WTC11 (cell line): ENCODE measurements around the gene GRK1. TPM values are rescaled to one million over a fixed set of nuclear protein-coding genes. Genes with fewer than 3 reads are reported as not detected.

ENCODE experiments used
- ATAC-seq: fragments of 200-7000 bp; cut with Tn5 transposase; 2 replicates; pipeline ENCODE4 v1.10.0; 2021; ENCODE audit warnings: mild to moderate bottlenecking, moderate library complexity
- CTCF ChIA-PET: fragments of 300-600 bp; sonication (Branson Sonifier 250); formaldehyde crosslinking; loops from one replicate; lab custom pipeline; 2021; ENCODE audit warnings: antibody characterized with exemption; lab: Charles Lee
- POLR2A ChIA-PET: fragments of 350-600 bp; sonication (Branson Sonifier 250); formaldehyde crosslinking; loops from one replicate; lab custom pipeline; 2021; ENCODE audit warnings: antibody characterized with exemption; lab: Charles Lee
- DNase-seq: peaks from one replicate; pipeline ENCODE4 v3.0.0; 2021; ENCODE audit warnings: low spot score
- H3K27ac Mint-ChIP-seq: 2 replicates; pipeline ENCODE4 v1.8.0; 2021; ENCODE audit warnings: mixed read lengths
- H3K27me3 Mint-ChIP-seq: 2 replicates; pipeline ENCODE4 v1.8.0; 2021; ENCODE audit warnings: low read depth, mild to moderate bottlenecking, moderate library complexity, mixed read lengths
- H3K36me3 Mint-ChIP-seq: 2 replicates; pipeline ENCODE4 v1.8.0; 2021; ENCODE audit warnings: mixed read lengths
- H3K4me1 Mint-ChIP-seq: 2 replicates; pipeline ENCODE4 v1.8.0; 2022; ENCODE audit warnings: mixed read lengths
- H3K4me3 Mint-ChIP-seq: 2 replicates; pipeline ENCODE4 v1.8.0; 2021; ENCODE audit warnings: mild to moderate bottlenecking, moderate library complexity, mixed read lengths
- H3K9me3 Mint-ChIP-seq: 2 replicates; pipeline ENCODE4 v1.8.0; 2021; ENCODE audit warnings: mixed read lengths
- CBFB ChIP-seq: sonication (generic); formaldehyde crosslinking; IDR thresholded peaks from 2 replicates; pipeline ENCODE4 v1.8.1; 2022; ENCODE audit warnings: mild to moderate bottlenecking, low read depth, missing genetic modification reagents
- CREB1 ChIP-seq: sonication (generic); formaldehyde crosslinking; IDR thresholded peaks from 2 replicates; pipeline ENCODE4 v1.8.0; 2023; ENCODE audit warnings: mild to moderate bottlenecking, missing genetic modification reagents
- CREM ChIP-seq: sonication (generic); formaldehyde crosslinking; IDR thresholded peaks from 2 replicates; pipeline ENCODE4 v1.8.1; 2022; ENCODE audit warnings: mild to moderate bottlenecking, missing genetic modification reagents, moderate library complexity
- ELF4 ChIP-seq: sonication (generic); formaldehyde crosslinking; IDR thresholded peaks from 2 replicates; pipeline ENCODE4 v1.8.1; 2022; ENCODE audit warnings: low read depth, mild to moderate bottlenecking, moderate library complexity, missing genetic modification reagents
- FOXJ3 ChIP-seq: sonication (generic); formaldehyde crosslinking; IDR thresholded peaks from 2 replicates; pipeline ENCODE4 v1.9.0; 2021; ENCODE audit warnings: missing genetic modification reagents, mild to moderate bottlenecking, borderline replicate concordance
- GRHL2 ChIP-seq: fragments of 250-450 bp; sonication (Bioruptor Pico); IDR thresholded peaks from 2 replicates; pipeline ENCODE4 v1.8.0; 2022; ENCODE audit warnings: mild to moderate bottlenecking, moderate library complexity; ENCODE audit not compliant: insufficient replicate concordance, severe bottlenecking
- JUN ChIP-seq: sonication (generic); formaldehyde crosslinking; IDR thresholded peaks from 2 replicates; pipeline ENCODE4 v1.8.0; 2023; ENCODE audit warnings: mild to moderate bottlenecking, missing genetic modification reagents
- NFATC4 ChIP-seq: fragments of 250-450 bp; sonication (Bioruptor Pico); IDR thresholded peaks from 2 replicates; pipeline ENCODE4 v1.9.0; 2021; ENCODE audit warnings: mild to moderate bottlenecking
- OVOL2 ChIP-seq: fragments of 250-450 bp; sonication (Bioruptor Pico); IDR thresholded peaks from 2 replicates; pipeline ENCODE4 v1.9.0; 2021; ENCODE audit warnings: mild to moderate bottlenecking, borderline replicate concordance
- PRRX2 ChIP-seq: fragments of 250-450 bp; sonication (Bioruptor Pico); IDR thresholded peaks from 2 replicates; pipeline ENCODE4 v1.8.0; 2021; ENCODE audit warnings: mild to moderate bottlenecking
- RORB ChIP-seq: fragments of 250-450 bp; sonication (Bioruptor Pico); IDR thresholded peaks from 2 replicates; pipeline ENCODE4 v1.9.0; 2021; ENCODE audit warnings: mild to moderate bottlenecking
- SMAD3 ChIP-seq: sonication (generic); formaldehyde crosslinking; IDR thresholded peaks from 2 replicates; pipeline ENCODE4 v1.8.0; 2022; ENCODE audit warnings: missing genetic modification reagents, mild to moderate bottlenecking, borderline replicate concordance
- SMAD4 ChIP-seq: sonication (generic); formaldehyde crosslinking; IDR thresholded peaks from 2 replicates; pipeline ENCODE4 v1.8.0; 2022; ENCODE audit warnings: mild to moderate bottlenecking, missing genetic modification reagents
- SOX15 ChIP-seq: fragments of 250-450 bp; sonication (Bioruptor Pico); IDR thresholded peaks from 2 replicates; pipeline ENCODE4 v1.9.0; 2021; ENCODE audit warnings: mild to moderate bottlenecking
- SP1 ChIP-seq: sonication (generic); formaldehyde crosslinking; conservative IDR thresholded peaks from 2 replicates; pipeline ENCODE4 v1.8.1; 2022; ENCODE audit warnings: missing genetic modification reagents
- TEAD1 ChIP-seq: sonication (generic); formaldehyde crosslinking; IDR thresholded peaks from 2 replicates; pipeline ENCODE4 v1.8.0; 2022; ENCODE audit warnings: mild to moderate bottlenecking, missing genetic modification reagents
- ZBTB21 ChIP-seq: sonication (generic); formaldehyde crosslinking; IDR thresholded peaks from 2 replicates; pipeline ENCODE4 v1.8.1; 2023; ENCODE audit warnings: mild to moderate bottlenecking, missing genetic modification reagents, borderline replicate concordance
- ZNF121 ChIP-seq: sonication (generic); formaldehyde crosslinking; IDR thresholded peaks from 2 replicates; pipeline ENCODE4 v1.8.0; 2023; ENCODE audit warnings: missing genetic modification reagents
- ZNF263 ChIP-seq: sonication (generic); formaldehyde crosslinking; IDR thresholded peaks from 2 replicates; pipeline ENCODE4 v1.8.1; 2022; ENCODE audit warnings: low read depth, mild to moderate bottlenecking, moderate library complexity, missing genetic modification reagents
- total RNA-seq: library from RNA; stranded (reverse); gene quantifications from 3 replicates; pipeline ENCODE4 v1.2.3, GENCODE V29; 2021
- TF ChIP-seq, protein P1 (sequence below): fragments of 200-600 bp; IDR thresholded peaks from 2 replicates; pipeline ENCODE4 v1.8.0; 2022; ENCODE audit warnings: antibody characterized with exemption
- TF ChIP-seq, protein P2 (sequence below): sonication (generic); formaldehyde crosslinking; IDR thresholded peaks from 2 replicates; pipeline ENCODE4 v1.8.1; 2022; ENCODE audit warnings: missing genetic modification reagents, borderline replicate concordance
- TF ChIP-seq, protein P3 (sequence below): sonication (generic); formaldehyde crosslinking; IDR thresholded peaks from 2 replicates; pipeline ENCODE4 v1.8.1; 2023; ENCODE audit warnings: mild to moderate bottlenecking, missing genetic modification reagents
- TF ChIP-seq, protein P4 (sequence below): fragments of 250-450 bp; sonication (Bioruptor Pico); IDR thresholded peaks from 2 replicates; pipeline ENCODE4 v1.9.0; 2021; ENCODE audit warnings: mild to moderate bottlenecking
- TF ChIP-seq, protein P5 (sequence below): sonication (generic); formaldehyde crosslinking; IDR thresholded peaks from 2 replicates; pipeline ENCODE4 v1.8.0; 2023; ENCODE audit warnings: missing genetic modification reagents, mild to moderate bottlenecking, borderline replicate concordance
- TF ChIP-seq, protein P6 (sequence below): sonication (generic); formaldehyde crosslinking; IDR thresholded peaks from 2 replicates; pipeline ENCODE4 v1.8.0; 2022; ENCODE audit warnings: mild to moderate bottlenecking, missing genetic modification reagents
- TF ChIP-seq, protein P7 (sequence below): fragments of 250-450 bp; sonication (Bioruptor Pico); IDR thresholded peaks from 2 replicates; pipeline ENCODE4 v1.8.0; 2021; ENCODE audit warnings: mild to moderate bottlenecking

The GRK1 gene
- total RNA-seq, 1 experiment from 2014 or later = 0.17 TPM

DNA sequence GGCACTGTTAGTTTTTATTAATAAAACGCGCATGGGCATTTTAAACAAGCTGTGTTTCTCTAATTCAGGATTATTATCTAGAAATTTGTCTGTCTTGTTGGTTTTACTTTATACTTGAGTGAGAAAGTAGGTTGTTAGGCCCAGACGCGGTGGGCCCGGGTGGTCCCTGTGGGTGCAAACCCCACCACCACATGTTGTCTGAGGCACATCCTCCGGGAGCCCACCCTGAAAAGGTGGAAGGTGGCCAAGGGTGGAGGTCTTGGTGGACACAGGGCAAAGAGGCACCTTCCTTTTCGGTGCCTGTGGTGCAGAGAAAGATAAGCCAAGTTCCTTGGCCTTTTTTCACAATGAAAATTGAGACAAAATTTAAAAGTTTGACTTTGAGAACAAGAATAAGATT lies 25.6 kb upstream of the GRK1 start (continued):
- TF ChIP-seq ZNF263 = no peak
- no peak for TF ChIP-seq PRRX2
- TF ChIP-seq, protein P1, sequence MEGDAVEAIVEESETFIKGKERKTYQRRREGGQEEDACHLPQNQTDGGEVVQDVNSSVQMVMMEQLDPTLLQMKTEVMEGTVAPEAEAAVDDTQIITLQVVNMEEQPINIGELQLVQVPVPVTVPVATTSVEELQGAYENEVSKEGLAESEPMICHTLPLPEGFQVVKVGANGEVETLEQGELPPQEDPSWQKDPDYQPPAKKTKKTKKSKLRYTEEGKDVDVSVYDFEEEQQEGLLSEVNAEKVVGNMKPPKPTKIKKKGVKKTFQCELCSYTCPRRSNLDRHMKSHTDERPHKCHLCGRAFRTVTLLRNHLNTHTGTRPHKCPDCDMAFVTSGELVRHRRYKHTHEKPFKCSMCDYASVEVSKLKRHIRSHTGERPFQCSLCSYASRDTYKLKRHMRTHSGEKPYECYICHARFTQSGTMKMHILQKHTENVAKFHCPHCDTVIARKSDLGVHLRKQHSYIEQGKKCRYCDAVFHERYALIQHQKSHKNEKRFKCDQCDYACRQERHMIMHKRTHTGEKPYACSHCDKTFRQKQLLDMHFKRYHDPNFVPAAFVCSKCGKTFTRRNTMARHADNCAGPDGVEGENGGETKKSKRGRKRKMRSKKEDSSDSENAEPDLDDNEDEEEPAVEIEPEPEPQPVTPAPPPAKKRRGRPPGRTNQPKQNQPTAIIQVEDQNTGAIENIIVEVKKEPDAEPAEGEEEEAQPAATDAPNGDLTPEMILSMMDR = no peak
- TF ChIP-seq NFATC4 (CRISPR knock-in tag) = no peak
- TF ChIP-seq, all 79 proteins: peak for 0

DNA sequence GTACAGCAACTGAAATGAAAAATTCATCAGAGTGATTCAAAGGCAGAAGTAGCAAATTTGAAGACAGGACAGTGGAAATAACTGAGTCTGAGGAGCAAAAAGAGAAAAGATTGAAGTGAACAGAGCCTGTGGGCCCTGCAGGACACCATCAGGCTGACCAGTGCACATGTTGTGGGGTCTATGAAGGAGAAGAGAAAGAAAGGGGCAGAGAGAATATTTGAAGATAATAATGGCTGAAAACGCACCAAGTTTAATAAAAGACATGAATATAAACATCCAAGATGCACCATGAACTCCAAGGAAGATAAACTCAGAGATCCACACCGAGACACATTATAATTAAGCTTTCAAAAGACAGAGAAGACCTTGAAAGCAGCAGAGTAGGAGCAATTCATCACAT lies 24.5 kb upstream of the GRK1 start:
- ATAC-seq = no peak
- Mint-ChIP-seq H3K4me1 (no peaks in the 10 kb centered on the region), H3K27me3 (no peaks in the 10 kb centered on the region), H3K36me3 (peaks cover 55% of the 10 kb centered on the region), H3K27ac (no peak overlapping the region), H3K9me3 (peaks cover 28% of the 10 kb centered on the region), H3K4me3 (no peak overlapping the region)
- TF ChIP-seq, protein P2, sequence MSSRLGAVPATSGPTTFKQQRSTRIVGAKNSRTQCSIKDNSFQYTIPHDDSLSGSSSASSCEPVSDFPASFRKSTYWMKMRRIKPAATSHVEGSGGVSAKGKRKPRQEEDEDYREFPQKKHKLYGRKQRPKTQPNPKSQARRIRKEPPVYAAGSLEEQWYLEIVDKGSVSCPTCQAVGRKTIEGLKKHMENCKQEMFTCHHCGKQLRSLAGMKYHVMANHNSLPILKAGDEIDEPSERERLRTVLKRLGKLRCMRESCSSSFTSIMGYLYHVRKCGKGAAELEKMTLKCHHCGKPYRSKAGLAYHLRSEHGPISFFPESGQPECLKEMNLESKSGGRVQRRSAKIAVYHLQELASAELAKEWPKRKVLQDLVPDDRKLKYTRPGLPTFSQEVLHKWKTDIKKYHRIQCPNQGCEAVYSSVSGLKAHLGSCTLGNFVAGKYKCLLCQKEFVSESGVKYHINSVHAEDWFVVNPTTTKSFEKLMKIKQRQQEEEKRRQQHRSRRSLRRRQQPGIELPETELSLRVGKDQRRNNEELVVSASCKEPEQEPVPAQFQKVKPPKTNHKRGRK = no peak
- TF ChIP-seq JUN = no peak
- no peak for TF ChIP-seq RORB (CRISPR knock-in tag)
- TF ChIP-seq CREM (CRISPR knock-in tag) = no peak
- TF ChIP-seq SMAD3 (CRISPR knock-in tag) = no peak
- TF ChIP-seq ELF4 (CRISPR knock-in tag) = no peak
- TF ChIP-seq, protein P3, sequence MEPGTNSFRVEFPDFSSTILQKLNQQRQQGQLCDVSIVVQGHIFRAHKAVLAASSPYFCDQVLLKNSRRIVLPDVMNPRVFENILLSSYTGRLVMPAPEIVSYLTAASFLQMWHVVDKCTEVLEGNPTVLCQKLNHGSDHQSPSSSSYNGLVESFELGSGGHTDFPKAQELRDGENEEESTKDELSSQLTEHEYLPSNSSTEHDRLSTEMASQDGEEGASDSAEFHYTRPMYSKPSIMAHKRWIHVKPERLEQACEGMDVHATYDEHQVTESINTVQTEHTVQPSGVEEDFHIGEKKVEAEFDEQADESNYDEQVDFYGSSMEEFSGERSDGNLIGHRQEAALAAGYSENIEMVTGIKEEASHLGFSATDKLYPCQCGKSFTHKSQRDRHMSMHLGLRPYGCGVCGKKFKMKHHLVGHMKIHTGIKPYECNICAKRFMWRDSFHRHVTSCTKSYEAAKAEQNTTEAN (CRISPR knock-in tag) = no peak
- no peak for TF ChIP-seq OVOL2 (CRISPR knock-in tag)
- TF ChIP-seq GRHL2 = no peak
- TF ChIP-seq SOX15 (CRISPR knock-in tag) = no peak
- no peak for TF ChIP-seq SMAD4 (CRISPR knock-in tag)
- TF ChIP-seq NFATC4 (CRISPR knock-in tag) = no peak
- TF ChIP-seq ZBTB21 (CRISPR knock-in tag) = no peak
- no peak for TF ChIP-seq SP1 (CRISPR knock-in tag)
- ChIA-PET POLR2A (no interaction called here), CTCF (no interaction called here)
- no peak for DNase-seq

DNA sequence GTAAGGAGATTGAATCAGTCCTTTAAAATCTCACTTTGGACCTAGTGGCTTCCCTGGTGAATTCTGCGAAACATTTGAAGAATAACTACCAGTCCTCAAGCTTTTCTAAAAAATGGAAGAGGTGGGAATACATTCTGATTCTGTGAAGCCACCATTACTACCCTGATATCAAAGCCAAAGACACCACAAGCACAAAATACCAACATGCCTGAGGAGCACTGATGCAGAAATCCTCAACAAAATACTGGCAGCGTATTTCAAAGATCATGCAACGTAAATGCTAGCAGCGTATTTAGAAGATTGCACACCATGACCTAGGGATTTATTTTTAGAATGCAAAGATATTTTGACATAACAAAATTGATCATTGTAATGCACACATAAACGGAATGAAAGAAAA lies 23.4 kb upstream of the GRK1 start:
- peaks cover 28% of the 10 kb centered on the region for H3K9me3 Mint-ChIP-seq
- no peak overlapping the region for H3K27ac Mint-ChIP-seq
- H3K4me3 Mint-ChIP-seq = no peak overlapping the region
- H3K36me3 Mint-ChIP-seq = peaks cover 47% of the 10 kb centered on the region
- ChIA-PET POLR2A (no interaction called here), CTCF (no interaction called here)
- DNase-seq (no peak), ATAC-seq (no peak)
- H3K4me1 Mint-ChIP-seq = no peaks in the 10 kb centered on the region
- no peaks in the 10 kb centered on the region for H3K27me3 Mint-ChIP-seq
- TF ChIP-seq CREB1 (CRISPR knock-in tag) (no peak), SMAD3 (CRISPR knock-in tag) (no peak), TEAD1 (CRISPR knock-in tag) (no peak), ELF4 (CRISPR knock-in tag) (no peak), FOXJ3 (CRISPR knock-in tag) (no peak), CBFB (CRISPR knock-in tag) (no peak), ZNF121 (CRISPR knock-in tag) (no peak)
- TF ChIP-seq, protein P4, sequence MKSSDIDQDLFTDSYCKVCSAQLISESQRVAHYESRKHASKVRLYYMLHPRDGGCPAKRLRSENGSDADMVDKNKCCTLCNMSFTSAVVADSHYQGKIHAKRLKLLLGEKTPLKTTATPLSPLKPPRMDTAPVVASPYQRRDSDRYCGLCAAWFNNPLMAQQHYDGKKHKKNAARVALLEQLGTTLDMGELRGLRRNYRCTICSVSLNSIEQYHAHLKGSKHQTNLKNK (CRISPR knock-in tag) = no peak
- TF ChIP-seq, protein P5, sequence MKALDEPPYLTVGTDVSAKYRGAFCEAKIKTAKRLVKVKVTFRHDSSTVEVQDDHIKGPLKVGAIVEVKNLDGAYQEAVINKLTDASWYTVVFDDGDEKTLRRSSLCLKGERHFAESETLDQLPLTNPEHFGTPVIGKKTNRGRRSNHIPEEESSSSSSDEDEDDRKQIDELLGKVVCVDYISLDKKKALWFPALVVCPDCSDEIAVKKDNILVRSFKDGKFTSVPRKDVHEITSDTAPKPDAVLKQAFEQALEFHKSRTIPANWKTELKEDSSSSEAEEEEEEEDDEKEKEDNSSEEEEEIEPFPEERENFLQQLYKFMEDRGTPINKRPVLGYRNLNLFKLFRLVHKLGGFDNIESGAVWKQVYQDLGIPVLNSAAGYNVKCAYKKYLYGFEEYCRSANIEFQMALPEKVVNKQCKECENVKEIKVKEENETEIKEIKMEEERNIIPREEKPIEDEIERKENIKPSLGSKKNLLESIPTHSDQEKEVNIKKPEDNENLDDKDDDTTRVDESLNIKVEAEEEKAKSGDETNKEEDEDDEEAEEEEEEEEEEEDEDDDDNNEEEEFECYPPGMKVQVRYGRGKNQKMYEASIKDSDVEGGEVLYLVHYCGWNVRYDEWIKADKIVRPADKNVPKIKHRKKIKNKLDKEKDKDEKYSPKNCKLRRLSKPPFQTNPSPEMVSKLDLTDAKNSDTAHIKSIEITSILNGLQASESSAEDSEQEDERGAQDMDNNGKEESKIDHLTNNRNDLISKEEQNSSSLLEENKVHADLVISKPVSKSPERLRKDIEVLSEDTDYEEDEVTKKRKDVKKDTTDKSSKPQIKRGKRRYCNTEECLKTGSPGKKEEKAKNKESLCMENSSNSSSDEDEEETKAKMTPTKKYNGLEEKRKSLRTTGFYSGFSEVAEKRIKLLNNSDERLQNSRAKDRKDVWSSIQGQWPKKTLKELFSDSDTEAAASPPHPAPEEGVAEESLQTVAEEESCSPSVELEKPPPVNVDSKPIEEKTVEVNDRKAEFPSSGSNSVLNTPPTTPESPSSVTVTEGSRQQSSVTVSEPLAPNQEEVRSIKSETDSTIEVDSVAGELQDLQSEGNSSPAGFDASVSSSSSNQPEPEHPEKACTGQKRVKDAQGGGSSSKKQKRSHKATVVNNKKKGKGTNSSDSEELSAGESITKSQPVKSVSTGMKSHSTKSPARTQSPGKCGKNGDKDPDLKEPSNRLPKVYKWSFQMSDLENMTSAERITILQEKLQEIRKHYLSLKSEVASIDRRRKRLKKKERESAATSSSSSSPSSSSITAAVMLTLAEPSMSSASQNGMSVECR = no peak
- TF ChIP-seq, protein P6, sequence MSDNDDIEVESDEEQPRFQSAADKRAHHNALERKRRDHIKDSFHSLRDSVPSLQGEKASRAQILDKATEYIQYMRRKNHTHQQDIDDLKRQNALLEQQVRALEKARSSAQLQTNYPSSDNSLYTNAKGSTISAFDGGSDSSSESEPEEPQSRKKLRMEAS = no peak
- TF ChIP-seq, protein P7, sequence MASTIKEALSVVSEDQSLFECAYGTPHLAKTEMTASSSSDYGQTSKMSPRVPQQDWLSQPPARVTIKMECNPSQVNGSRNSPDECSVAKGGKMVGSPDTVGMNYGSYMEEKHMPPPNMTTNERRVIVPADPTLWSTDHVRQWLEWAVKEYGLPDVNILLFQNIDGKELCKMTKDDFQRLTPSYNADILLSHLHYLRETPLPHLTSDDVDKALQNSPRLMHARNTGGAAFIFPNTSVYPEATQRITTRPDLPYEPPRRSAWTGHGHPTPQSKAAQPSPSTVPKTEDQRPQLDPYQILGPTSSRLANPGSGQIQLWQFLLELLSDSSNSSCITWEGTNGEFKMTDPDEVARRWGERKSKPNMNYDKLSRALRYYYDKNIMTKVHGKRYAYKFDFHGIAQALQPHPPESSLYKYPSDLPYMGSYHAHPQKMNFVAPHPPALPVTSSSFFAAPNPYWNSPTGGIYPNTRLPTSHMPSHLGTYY (CRISPR knock-in tag) = no peak
